ENCODE data around the gene PLIN3. TPM values are rescaled to one million over a fixed set of nuclear protein-coding genes. Genes with fewer than 3 reads are reported as not detected.
A peak's percentile ranks its signal among the peaks of the same experiment; 100 is the strongest.
"Not testable (repeated sequence)": the region's sequence is repeated elsewhere in the genome, so short reads cannot be mapped to it uniquely, and the experiment has no call there.

The PLIN3 gene
- total RNA-seq, 2 donors from 2014 or later = 61.3 to 76.5 TPM

DNA sequence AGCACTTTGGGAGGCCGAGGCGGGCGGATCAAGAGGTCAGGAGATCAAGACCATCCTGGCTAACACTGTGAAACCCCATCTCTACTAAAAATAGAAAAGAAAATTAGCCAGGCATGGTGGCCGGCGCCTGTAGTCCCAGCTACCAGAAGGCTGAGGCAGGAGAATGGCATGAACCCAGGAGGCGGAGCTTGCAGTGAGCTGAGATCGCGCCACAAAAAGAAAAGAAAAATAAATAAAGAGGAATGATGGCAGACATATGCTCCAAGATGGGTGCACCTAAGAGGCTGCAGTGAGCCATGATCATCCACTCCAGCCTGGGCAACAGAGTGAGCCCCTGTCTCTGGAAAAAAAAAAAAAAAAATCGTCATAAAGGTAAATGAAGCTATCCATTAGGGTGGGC is 21.5 kb downstream of the PLIN3 start:
- H3K4me1 ChIP-seq (replicated peaks); intact Hi-C loops (cut with DNase I); DNase-seq (ENCODE audit: low spot score); H3K4me3 ChIP-seq; H3K27ac ChIP-seq; H3K36me3 ChIP-seq; H3K27me3 ChIP-seq (replicated peaks; ENCODE audit: insufficient read depth); H3K9me3 ChIP-seq: not testable (repeated sequence)
- peak; percentile 21 for TF ChIP-seq POLR2AphosphoS5 (IDR thresholded peaks at IDR 0.05)
- WGBS = 58% methylated on average over 9 of the region's 9 CpGs

DNA sequence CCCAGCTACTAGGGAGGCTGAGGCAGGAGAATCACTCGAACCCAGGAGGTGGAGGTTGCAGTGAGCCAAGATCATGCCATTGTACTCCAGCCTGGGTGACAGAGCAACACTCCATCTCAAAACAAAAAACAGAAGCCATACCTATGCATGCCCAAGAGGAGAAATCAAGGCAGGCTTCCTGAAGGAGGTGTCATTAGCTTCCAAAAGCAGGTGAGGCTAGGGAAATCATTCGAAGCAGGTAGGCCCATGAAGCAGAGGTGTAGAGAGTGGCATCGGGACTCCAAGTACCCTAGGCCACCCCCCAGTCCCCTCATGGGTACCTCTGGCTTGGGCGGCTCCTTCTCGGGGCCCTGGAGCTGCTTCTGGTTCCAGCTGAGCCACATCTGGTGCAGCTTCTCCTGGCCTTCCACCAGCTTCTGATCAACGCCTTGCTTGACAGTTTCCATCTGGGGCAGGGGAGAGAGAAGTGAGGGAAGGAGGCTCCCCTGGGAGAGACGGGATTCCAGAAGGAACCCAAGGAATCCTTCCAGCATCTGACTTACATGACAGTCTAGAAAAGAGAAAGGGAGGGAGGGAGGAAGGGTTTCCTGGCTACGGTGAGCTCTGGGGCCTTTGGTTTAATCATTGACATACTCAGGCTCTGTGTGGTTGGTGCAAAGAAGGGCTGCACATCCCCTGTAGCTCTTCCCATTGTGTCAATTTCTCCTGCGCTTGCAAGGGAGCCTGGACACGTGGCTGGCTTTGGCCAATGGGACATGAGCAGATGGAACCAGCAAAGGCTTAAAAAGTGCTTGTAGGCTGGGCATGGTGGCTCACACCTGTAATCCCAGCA is 22.9 kb downstream of the PLIN3 start:
- H3K27me3 ChIP-seq (replicated peaks; ENCODE audit: insufficient read depth) = no peaks in the 10 kb centered on the region
- H3K27ac ChIP-seq = no peak overlapping the region
- 63% methylated on average over 10 of the region's 10 CpGs for WGBS
- no peak for DNase-seq (ENCODE audit: low spot score)
- no peaks in the 10 kb centered on the region for H3K9me3 ChIP-seq
- peaks cover 3 to 5% of the 10 kb centered on the region in 2 donors for H3K36me3 ChIP-seq
- intact Hi-C loops (cut with DNase I) = no loop called here
- TF ChIP-seq, protein P1, sequence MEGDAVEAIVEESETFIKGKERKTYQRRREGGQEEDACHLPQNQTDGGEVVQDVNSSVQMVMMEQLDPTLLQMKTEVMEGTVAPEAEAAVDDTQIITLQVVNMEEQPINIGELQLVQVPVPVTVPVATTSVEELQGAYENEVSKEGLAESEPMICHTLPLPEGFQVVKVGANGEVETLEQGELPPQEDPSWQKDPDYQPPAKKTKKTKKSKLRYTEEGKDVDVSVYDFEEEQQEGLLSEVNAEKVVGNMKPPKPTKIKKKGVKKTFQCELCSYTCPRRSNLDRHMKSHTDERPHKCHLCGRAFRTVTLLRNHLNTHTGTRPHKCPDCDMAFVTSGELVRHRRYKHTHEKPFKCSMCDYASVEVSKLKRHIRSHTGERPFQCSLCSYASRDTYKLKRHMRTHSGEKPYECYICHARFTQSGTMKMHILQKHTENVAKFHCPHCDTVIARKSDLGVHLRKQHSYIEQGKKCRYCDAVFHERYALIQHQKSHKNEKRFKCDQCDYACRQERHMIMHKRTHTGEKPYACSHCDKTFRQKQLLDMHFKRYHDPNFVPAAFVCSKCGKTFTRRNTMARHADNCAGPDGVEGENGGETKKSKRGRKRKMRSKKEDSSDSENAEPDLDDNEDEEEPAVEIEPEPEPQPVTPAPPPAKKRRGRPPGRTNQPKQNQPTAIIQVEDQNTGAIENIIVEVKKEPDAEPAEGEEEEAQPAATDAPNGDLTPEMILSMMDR (IDR thresholded peaks at IDR 0.05) = no peak
- TF ChIP-seq POLR2AphosphoS5 (IDR thresholded peaks at IDR 0.05) = no peak
- no peak for TF ChIP-seq POLR2A (IDR thresholded peaks at IDR 0.05)
- H3K4me1 ChIP-seq (replicated peaks) = no peaks in the 10 kb centered on the region
- H3K4me3 ChIP-seq = no peak overlapping the region

DNA sequence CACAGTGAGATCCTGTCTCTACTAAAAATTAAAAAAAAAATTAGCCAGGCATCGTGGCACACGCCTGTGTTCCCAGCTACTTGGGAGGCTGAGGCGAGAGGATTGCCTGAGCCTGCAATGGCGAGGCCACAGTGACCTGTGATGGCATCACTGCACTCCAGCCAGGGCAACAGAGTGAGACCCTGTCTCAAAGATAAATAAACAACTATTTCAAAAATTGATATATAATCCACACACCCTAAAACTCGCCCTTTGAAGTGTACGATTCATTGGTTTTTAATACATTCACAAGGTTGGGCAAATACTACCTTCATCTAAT is 23.9 kb downstream of the PLIN3 start:
- no peaks in the 10 kb centered on the region for H3K4me1 ChIP-seq (replicated peaks)
- H3K9me3 ChIP-seq = no peaks in the 10 kb centered on the region
- peaks cover 5 to 7% of the 10 kb centered on the region in 2 donors for H3K36me3 ChIP-seq
- H3K4me3 ChIP-seq = no peak overlapping the region
- no peak overlapping the region for H3K27ac ChIP-seq
- DNase-seq (ENCODE audit: low spot score) = no peak
- TF ChIP-seq, protein P1 (IDR thresholded peaks at IDR 0.05) = no peak
- TF ChIP-seq POLR2A (IDR thresholded peaks at IDR 0.05) = no peak
- H3K27me3 ChIP-seq (replicated peaks; ENCODE audit: insufficient read depth) = no peaks in the 10 kb centered on the region
- 96% methylated on average over 6 of the region's 6 CpGs for WGBS
- intact Hi-C loops (cut with DNase I) = no loop called here

DNA sequence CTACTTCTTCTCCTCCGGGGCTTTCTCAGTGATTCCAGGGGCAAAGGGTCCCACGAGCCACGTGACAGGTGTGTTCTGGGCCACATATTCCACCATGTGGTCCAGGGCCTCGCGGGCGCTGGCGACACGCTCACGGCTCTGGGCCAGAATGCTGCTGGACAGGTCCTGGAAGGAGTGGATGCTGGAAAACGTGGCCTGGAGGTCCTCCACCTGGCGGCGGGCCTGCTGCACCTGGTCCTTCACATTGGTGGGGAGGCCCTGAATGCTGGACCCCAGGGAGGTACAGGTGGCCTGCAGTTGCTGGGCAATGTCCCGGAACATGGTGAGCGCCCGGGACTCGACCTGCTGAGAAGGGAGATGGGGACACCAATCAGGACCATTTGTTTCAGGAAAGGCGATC is 28.3 kb downstream of the PLIN3 start:
- no peak for TF ChIP-seq POLR2AphosphoS5 (IDR thresholded peaks at IDR 0.05)
- no peak for TF ChIP-seq POLR2A (IDR thresholded peaks at IDR 0.05)
- TF ChIP-seq, protein P1 (IDR thresholded peaks at IDR 0.05) = no peak
- Histone ChIP-seq H3K36me3 (peaks cover 0 to 5% of the 10 kb centered on the region in 2 donors), H3K27ac (no peak overlapping the region), H3K9me3 (no peaks in the 10 kb centered on the region), H3K4me1 (replicated peaks) (no peaks in the 10 kb centered on the region), H3K27me3 (replicated peaks; ENCODE audit: insufficient read depth) (no peaks in the 10 kb centered on the region), H3K4me3 (no peak overlapping the region)
- WGBS = 91% methylated on average over 17 of the region's 17 CpGs
- DNase-seq (ENCODE audit: low spot score) = no peak
- intact Hi-C loops (cut with DNase I) = no loop called here

DNA sequence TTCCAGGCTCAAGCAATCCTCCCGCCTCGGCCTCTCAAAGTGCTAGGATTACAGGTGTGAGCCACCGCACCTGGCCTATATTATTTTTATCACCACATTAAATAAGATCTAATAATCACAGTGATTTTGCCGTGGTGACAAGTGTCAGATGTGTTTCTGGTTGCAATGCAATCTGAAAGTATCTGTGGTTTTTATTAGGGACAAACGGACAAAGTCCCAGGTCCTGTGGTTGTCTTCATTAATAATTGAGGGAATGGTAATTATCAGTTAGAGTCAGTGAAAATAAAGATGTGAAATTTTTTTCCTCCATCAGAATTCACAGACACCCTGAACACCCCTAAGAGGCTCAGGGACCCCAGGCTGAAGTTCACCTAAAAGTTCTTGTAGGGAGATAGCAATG is 34.7 kb downstream of the PLIN3 start:
- no peaks in the 10 kb centered on the region for H3K9me3 ChIP-seq
- WGBS = 90% methylated on average over 5 of the region's 5 CpGs
- H3K36me3 ChIP-seq = no peaks in the 10 kb centered on the region
- intact Hi-C loops (cut with DNase I) = no loop called here
- no peak for DNase-seq (ENCODE audit: low spot score)
- TF ChIP-seq POLR2A (IDR thresholded peaks at IDR 0.05) (no peak), POLR2AphosphoS5 (IDR thresholded peaks at IDR 0.05) (no peak)
- TF ChIP-seq, protein P1 (IDR thresholded peaks at IDR 0.05) = no peak
- H3K4me1 ChIP-seq (replicated peaks) = peaks cover 2% of the 10 kb centered on the region
- no peak overlapping the region for H3K4me3 ChIP-seq
- H3K27ac ChIP-seq = no peak overlapping the region
- no peaks in the 10 kb centered on the region for H3K27me3 ChIP-seq (replicated peaks; ENCODE audit: insufficient read depth)

DNA sequence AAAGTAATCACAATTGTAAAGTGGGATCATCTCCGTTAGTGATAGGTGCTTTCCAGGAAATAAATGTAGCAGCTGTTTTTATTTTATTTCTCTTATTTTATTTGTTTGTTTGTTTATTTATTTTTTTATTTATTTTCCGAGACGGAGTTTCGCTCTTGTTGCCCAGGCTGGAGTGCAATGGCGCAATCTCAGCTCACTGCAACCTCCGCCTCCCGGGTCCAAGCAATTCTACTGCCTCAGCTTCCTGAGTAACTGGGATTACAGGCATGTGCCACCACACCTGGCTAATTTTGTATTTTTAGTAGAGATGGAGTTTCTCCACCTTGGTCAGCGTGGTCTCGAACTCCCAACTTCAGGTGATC is 35.5 kb downstream of the PLIN3 start:
- Histone ChIP-seq H3K4me3 (peak overlapping the region; percentile 78 to 86), H3K27ac (peak overlapping the region; percentile 82 to 92)
- H3K9me3 ChIP-seq; H3K4me1 ChIP-seq (replicated peaks); DNase-seq (ENCODE audit: low spot score); intact Hi-C loops (cut with DNase I); H3K27me3 ChIP-seq (replicated peaks; ENCODE audit: insufficient read depth); H3K36me3 ChIP-seq: not testable (repeated sequence)
- WGBS = 27% methylated on average over 9 of the region's 9 CpGs

All from prostate gland (tissue), 2 donors.